Coronary artery (tissue), 2 donors: ENCODE data around the gene SLC22A23.

ENCODE experiments used
- DNase-seq: peaks from one replicate; pipeline ENCODE4 v3.0.0-alpha.2; 2017; ENCODE audit warnings: low spot score
- H3K27ac ChIP-seq, 2 donors: fragments of 200-600 bp; sonication (generic); one replicate each; pipeline ENCODE4 v1.5.1; 2016 to 2019
- H3K4me3 ChIP-seq: fragments of 200-600 bp; sonication (generic); 2 replicates; pipeline ENCODE4 v1.5.1; 2016; ENCODE audit warnings: mild to moderate bottlenecking, moderate library complexity
- CTCF ChIP-seq: fragments of 200-600 bp; sonication (generic); IDR thresholded peaks from one replicate; pipeline ENCODE4 v1.5.1; 2019; ENCODE audit warnings: antibody characterized with exemption

Gene SLC22A23

GRCh38 chr6:3228046-3228671 is 228.7 kb downstream of the SLC22A23 start:
- H3K4me3 ChIP-seq, result peak overlapping the region; percentile 78
- TF ChIP-seq CTCF, result no peak
- no peak for DNase-seq
- H3K27ac ChIP-seq, result peak overlapping the region in 1 of 2 donors; percentile 44

- DNase-seq, result no peak
- Histone ChIP-seq H3K4me3 (peak within 1 kb of the TSS; percentile 78), H3K27ac (peak within 1 kb of the TSS in 1 of 2 donors; percentile 45)
- TF ChIP-seq CTCF, result no peak
These were observed 229.3 kb downstream of the SLC22A23 start, which contains the start of gene TUBB2B for GRCh38 chr6:3227363-3228045. Gene TUBB2B (minus strand): TSS chr6:3227653. CDS start chr6:3227543, 110 bp downstream.

GRCh38 chr6:3226481-3227362 is 230.1 kb downstream of the SLC22A23 start:
- no peak for TF ChIP-seq CTCF
- no peak for DNase-seq
- H3K4me3 ChIP-seq, result peak overlapping the region; percentile 78
- H3K27ac ChIP-seq, result peak overlapping the region in 1 of 2 donors; percentile 45

- Histone ChIP-seq H3K27ac (no peak overlapping the region), H3K4me3 (no peak overlapping the region)
- TF ChIP-seq CTCF, result no peak
- DNase-seq, result no peak
These were observed 230.8 kb downstream of the SLC22A23 start for GRCh38 chr6:3226042-3226441.

GRCh38 chr6:3222506-3223038 is 234.3 kb downstream of the SLC22A23 start:
- H3K27ac ChIP-seq, result no peak overlapping the region
- no peak for TF ChIP-seq CTCF

GRCh38 chr6:3221578-3221977 is 235.3 kb downstream of the SLC22A23 start:
- no peak for DNase-seq
- no peak overlapping the region for H3K4me3 ChIP-seq
- TF ChIP-seq CTCF, result no peak
- no peak overlapping the region for H3K27ac ChIP-seq

More at GRCh38 chr6:3222506-3223038, 234.3 kb downstream of the SLC22A23 start:
- no peak overlapping the region for H3K4me3 ChIP-seq
- no peak for DNase-seq
